ENCODE results near the gene CADPS.

The CADPS gene

GRCh38 chr3:62678841-62679240 is 196.4 kb downstream of the CADPS start:
- DNase-seq = no peak

GRCh38 chr3:62677926-62678325 is 197.3 kb downstream of the CADPS start:
- DNase-seq = no peak

GRCh38 chr3:62676689-62677271 is 198.4 kb downstream of the CADPS start:
- no peak for DNase-seq

GRCh38 chr3:62675492-62675891 is 199.7 kb downstream of the CADPS start:
- no peak for DNase-seq

- DNase-seq = no peak
Observed at GRCh38 chr3:62672988-62673313, 202.3 kb downstream of the CADPS start.

GRCh38 chr3:62672270-62672987 is 202.8 kb downstream of the CADPS start:
- no peak for DNase-seq

- DNase-seq = no peak
Observed at GRCh38 chr3:62670351-62670750, 204.9 kb downstream of the CADPS start.

- no peak for DNase-seq
Observed at GRCh38 chr3:62669161-62669560, 206.1 kb downstream of the CADPS start.

- no peak for DNase-seq
Observed at GRCh38 chr3:62667714-62668113, 207.5 kb downstream of the CADPS start.

- no peak for DNase-seq
Observed at GRCh38 chr3:62665627-62666437, 209.4 kb downstream of the CADPS start.

GRCh38 chr3:62662677-62663076 is 212.5 kb downstream of the CADPS start:
- DNase-seq = no peak

GRCh38 chr3:62659660-62660059 is 215.6 kb downstream of the CADPS start:
- DNase-seq = no peak

- DNase-seq = no peak
Observed at GRCh38 chr3:62655691-62656063, 219.5 kb downstream of the CADPS start.

- no peak for DNase-seq
Observed at GRCh38 chr3:62655056-62655690, 220.0 kb downstream of the CADPS start.

- DNase-seq = no peak
Observed at GRCh38 chr3:62653796-62654195, 221.4 kb downstream of the CADPS start.

GRCh38 chr3:62647711-62648110 is 227.5 kb downstream of the CADPS start:
- no peak for DNase-seq

GRCh38 chr3:62644493-62644892 is 230.7 kb downstream of the CADPS start:
- DNase-seq = no peak

- no peak for DNase-seq
Observed at GRCh38 chr3:62638316-62638715, 236.9 kb downstream of the CADPS start.

- no peak for DNase-seq
Observed at GRCh38 chr3:62636235-62636826, 238.9 kb downstream of the CADPS start.

GRCh38 chr3:62632510-62633294 is 242.5 kb downstream of the CADPS start:
- DNase-seq = no peak

- DNase-seq = no peak
Observed at GRCh38 chr3:62631488-62631887, 243.7 kb downstream of the CADPS start.

GRCh38 chr3:62630664-62631063 is 244.6 kb downstream of the CADPS start:
- DNase-seq = no peak

All from CD4-positive, alpha-beta T cell treated with Interleukin-6 for 4 hours (primary cell).